ENCODE data around the gene AFF3. TPM values are rescaled to one million over a fixed set of nuclear protein-coding genes. Genes with fewer than 3 reads are reported as not detected.

The AFF3 gene
- total and polyA plus RNA-seq, 2 of the 4 experiments (the other 2 are of a cell fraction): 12.9 to 14.3 TPM

- intact Hi-C loops (cut with micrococcal nuclease) (no loop called here), dilution Hi-C loops (cut with HindIII; ENCODE audit: low sequenced_read_pairs, unreplicated experiment) (no loop called here), in situ Hi-C loops (cut with MboI; ENCODE audit: low sequenced_read_pairs) (no loop called here)
- Histone ChIP-seq H4K91ac (ENCODE audit: insufficient read depth, low read depth, low read length) (no peak overlapping the region), H4K8ac (ENCODE audit: low read depth in 2 of 2, low read length in 2 of 2) (no peak overlapping the region), H3K9me1 (ENCODE audit: insufficient read depth, low read length) (peaks cover 16% of the 10 kb centered on the region), H3K79me1 (ENCODE audit: low read depth in 1 of 2, low read length in 2 of 2) (peaks cover 8 to 25% of the 10 kb centered on the region in 2 experiments), H3K9ac (ENCODE audit: low read depth, low read length) (no peak overlapping the region), H3K4me2 (ENCODE audit: low read depth, low read length) (no peak overlapping the region), H3K4me1 (ENCODE audit: control insufficient read depth, insufficient read depth, low read length) (peaks cover 28% of the 10 kb centered on the region), H2AK5ac (ENCODE audit: low read depth, low read length) (no peak overlapping the region), H3K36me3 (ENCODE audit: control insufficient read depth, insufficient read depth, low read length) (peaks cover 16% of the 10 kb centered on the region; the same call in 1 of the 2 replicates), H2BK20ac (ENCODE audit: low read depth, low read length) (no peak overlapping the region), H3K4me3 (ENCODE audit: insufficient read depth, low read depth, low read length) (no peak overlapping the region), H4K5ac (ENCODE audit: low read depth, low read length) (no peak overlapping the region), H3K27ac (ENCODE audit: insufficient read depth, low read length) (no peak overlapping the region), H3K14ac (replicated peaks; ENCODE audit: low read depth, low read length) (no peak overlapping the region), H3K23ac (ENCODE audit: low read depth, low read length) (no peak overlapping the region), H3K18ac (ENCODE audit: low read depth, low read length) (no peak overlapping the region), H2BK120ac (ENCODE audit: low read depth, low read length) (no peak overlapping the region), H3K4ac (ENCODE audit: low read depth, low read length) (no peak overlapping the region), H2BK15ac (ENCODE audit: low read depth, low read length) (no peak overlapping the region), H4K20me1 (ENCODE audit: insufficient read depth, low read length) (no peaks in the 10 kb centered on the region), H2AK9ac (replicated peaks; ENCODE audit: low read depth, low read length, poor library complexity) (no peak overlapping the region), H3K27me3 (ENCODE audit: control insufficient read depth, insufficient read depth, low read length) (no peaks in the 10 kb centered on the region), H2AFZ (replicated peaks; ENCODE audit: low read length, poor library complexity) (no peak overlapping the region), H2BK5ac (ENCODE audit: low read depth, low read length, poor library complexity, severe bottlenecking) (peak overlapping the region; percentile 31), H3K9me3 (ENCODE audit: control insufficient read depth, insufficient read depth, low read length) (no peaks in the 10 kb centered on the region), H3K56ac (ENCODE audit: extremely low read depth, insufficient read depth, low read length) (no peak overlapping the region)
- DNase-seq (peak; percentile 87), ATAC-seq (ENCODE audit: low read depth) (peak; percentile 68)
- ChIA-PET POLR2A (ENCODE audit: unreplicated experiment) (interaction anchor here (0.6 kb wide), 1 partner anchor 93 kb away, joined by 9 read pairs; no protein-coding TSS in a partner anchor), CTCF (interaction anchor here (0.7 to 1.1 kb wide), 2 partner anchors 9 to 82 kb away, joined by 3 read pairs; no protein-coding TSS in a partner anchor)
- BruUV-seq (replicated peaks): no TSS peak
- TF ChIP-seq MAZ (IDR thresholded peaks at IDR 0.05; ENCODE audit: borderline replicate concordance, low read depth, low read length): no peak
- no peak for TF ChIP-seq MAFK (IDR thresholded peaks at IDR 0.05; ENCODE audit: low read depth, low read length)
- peak; percentile 30; the same call in 1 of the 2 replicates for TF ChIP-seq FOS (IDR thresholded peaks at IDR 0.05; ENCODE audit: low read depth, low read length)
- TF ChIP-seq CEBPB (IDR thresholded peaks at IDR 0.05; ENCODE audit: low read depth, low read length): 0 out of 2 replicates have a peak, but pooled peaks have one; percentile 18
- TF ChIP-seq RFX5 (IDR thresholded peaks at IDR 0.05; ENCODE audit: low read depth, low read length): no peak
- TF ChIP-seq, protein P1, sequence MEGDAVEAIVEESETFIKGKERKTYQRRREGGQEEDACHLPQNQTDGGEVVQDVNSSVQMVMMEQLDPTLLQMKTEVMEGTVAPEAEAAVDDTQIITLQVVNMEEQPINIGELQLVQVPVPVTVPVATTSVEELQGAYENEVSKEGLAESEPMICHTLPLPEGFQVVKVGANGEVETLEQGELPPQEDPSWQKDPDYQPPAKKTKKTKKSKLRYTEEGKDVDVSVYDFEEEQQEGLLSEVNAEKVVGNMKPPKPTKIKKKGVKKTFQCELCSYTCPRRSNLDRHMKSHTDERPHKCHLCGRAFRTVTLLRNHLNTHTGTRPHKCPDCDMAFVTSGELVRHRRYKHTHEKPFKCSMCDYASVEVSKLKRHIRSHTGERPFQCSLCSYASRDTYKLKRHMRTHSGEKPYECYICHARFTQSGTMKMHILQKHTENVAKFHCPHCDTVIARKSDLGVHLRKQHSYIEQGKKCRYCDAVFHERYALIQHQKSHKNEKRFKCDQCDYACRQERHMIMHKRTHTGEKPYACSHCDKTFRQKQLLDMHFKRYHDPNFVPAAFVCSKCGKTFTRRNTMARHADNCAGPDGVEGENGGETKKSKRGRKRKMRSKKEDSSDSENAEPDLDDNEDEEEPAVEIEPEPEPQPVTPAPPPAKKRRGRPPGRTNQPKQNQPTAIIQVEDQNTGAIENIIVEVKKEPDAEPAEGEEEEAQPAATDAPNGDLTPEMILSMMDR (conservative IDR thresholded peaks at IDR 0.05; ENCODE audit: low read depth, low read length): no peak
- TF ChIP-seq BHLHE40 (IDR thresholded peaks at IDR 0.05; ENCODE audit: low read depth, low read length): no peak
- TF ChIP-seq NFE2L2 (IDR thresholded peaks at IDR 0.05; ENCODE audit: low read depth, low read length): no peak
- no peak for TF ChIP-seq RCOR1 (IDR thresholded peaks at IDR 0.05; ENCODE audit: insufficient replicate concordance, low read length)
- TF ChIP-seq MXI1 (IDR thresholded peaks at IDR 0.05; ENCODE audit: borderline replicate concordance, low read depth, low read length): no peak
- TF ChIP-seq CHD1 (IDR thresholded peaks at IDR 0.05; ENCODE audit: low read depth, low read length): no peak
Observed at GRCh38 chr2:99975386-99975785, 167.0 kb downstream of the AFF3 start.

Measured in IMR-90 (cell line).